SK-N-MC (cell line): ENCODE results near the gene FARS2.

ENCODE experiments used
- EZH2 ChIP-seq: fragments of 200-600 bp; sonication (generic); IDR thresholded peaks from one replicate; pipeline ENCODE4 v1.6.1; 2017; ENCODE audit warnings: antibody characterized with exemption
- POLR2AphosphoS5 ChIP-seq: IDR thresholded peaks from 2 replicates; pipeline ENCODE4 v1.6.1; 2012; ENCODE audit warnings: mild to moderate bottlenecking, low read depth, low read length, borderline replicate concordance

DNA sequence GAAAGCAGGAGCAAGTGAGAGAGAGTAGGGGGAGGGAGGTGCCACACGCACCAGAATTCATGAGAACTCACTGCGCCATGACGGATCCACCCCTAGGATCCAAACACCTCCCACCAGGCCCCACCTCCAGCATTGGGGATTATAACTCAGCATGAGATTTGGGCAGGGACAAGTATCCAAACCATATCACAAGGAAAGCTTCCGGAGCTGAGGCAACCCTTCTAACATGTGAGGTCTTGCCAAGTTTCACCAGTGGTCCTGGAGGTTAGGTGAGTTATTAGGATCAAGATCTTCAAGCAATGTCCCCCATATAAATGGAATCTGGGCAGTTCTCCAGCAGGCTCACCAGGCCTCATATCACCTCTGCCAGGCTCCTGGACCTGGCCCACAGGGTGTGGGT lies 437.0 kb downstream of the FARS2 start:
- TF ChIP-seq EZH2 (no peak), POLR2AphosphoS5 (no peak)
